NCI-H1105 treated with DMSO at 0.1 percent for 48 hours (cell line): ENCODE results near the gene EFCAB11.
A peak's percentile ranks its signal among the peaks of the same experiment; 100 is the strongest.

Experiments used
- DNase-seq: peaks from one replicate; lab custom pipeline; 2025; lab: John Stamatoyannopoulos, UW

Gene EFCAB11

GRCh38 chr14:89956661-89957009, 2.1 kb upstream of the EFCAB11 start:
- no peak for DNase-seq

GRCh38 chr14:89955745-89956660, 1.5 kb upstream of the EFCAB11 start, which contains the start of gene TDP1:
TSS of gene TDP1 (plus strand) at chr14:89955927. CDS start at chr14:89963115, 7,188 bp downstream.
- peak; percentile 97 for DNase-seq

GRCh38 chr14:89955022-89955744, 653 bp upstream of the EFCAB11 start:
- no peak for DNase-seq

- no peak for DNase-seq
These were observed 928 bp downstream of the EFCAB11 start for GRCh38 chr14:89953602-89954001.

GRCh38 chr14:89952576-89952975, 2.0 kb downstream of the EFCAB11 start:
- no peak for DNase-seq

GRCh38 chr14:89947344-89947743, 7.2 kb downstream of the EFCAB11 start:
- DNase-seq, result no peak

GRCh38 chr14:89941830-89942377, 12.6 kb downstream of the EFCAB11 start:
- DNase-seq, result no peak

GRCh38 chr14:89936654-89937185, 17.8 kb downstream of the EFCAB11 start:
- peak; percentile 4 for DNase-seq

- DNase-seq, result no peak
These were observed 21.5 kb downstream of the EFCAB11 start for GRCh38 chr14:89933002-89933401.

GRCh38 chr14:89927186-89927865, 27.2 kb downstream of the EFCAB11 start:
- DNase-seq, result no peak

- DNase-seq, result no peak
These were observed 27.8 kb downstream of the EFCAB11 start for GRCh38 chr14:89926694-89927093.

GRCh38 chr14:89924268-89924667, 30.3 kb downstream of the EFCAB11 start:
- no peak for DNase-seq

GRCh38 chr14:89922031-89922907, 32.3 kb downstream of the EFCAB11 start:
- no peak for DNase-seq

GRCh38 chr14:89921346-89921745, 33.2 kb downstream of the EFCAB11 start:
- DNase-seq, result no peak

GRCh38 chr14:89920056-89920455, 34.5 kb downstream of the EFCAB11 start:
- DNase-seq, result no peak

- DNase-seq, result no peak
These were observed 35.8 kb downstream of the EFCAB11 start for GRCh38 chr14:89918721-89919120.

GRCh38 chr14:89915114-89915878, 39.2 kb downstream of the EFCAB11 start:
- peak; percentile 65 for DNase-seq

GRCh38 chr14:89912667-89913211, 41.8 kb downstream of the EFCAB11 start:
- DNase-seq, result no peak

GRCh38 chr14:89912221-89912620, 42.3 kb downstream of the EFCAB11 start:
- DNase-seq, result no peak
